WTC11 (cell line): ENCODE data around the gene TNFRSF6B. TPM values are rescaled to one million over a fixed set of nuclear protein-coding genes. Genes with fewer than 3 reads are reported as not detected.

Source experiments
- ATAC-seq: fragments of 200-7000 bp; cut with Tn5 transposase; 2 replicates; pipeline ENCODE4 v1.10.0; 2021; ENCODE audit warnings: mild to moderate bottlenecking, moderate library complexity
- CTCF ChIA-PET: fragments of 300-600 bp; sonication (Branson Sonifier 250); formaldehyde crosslinking; loops from one replicate; lab custom pipeline; 2021; ENCODE audit warnings: antibody characterized with exemption; lab: Charles Lee
- POLR2A ChIA-PET: fragments of 350-600 bp; sonication (Branson Sonifier 250); formaldehyde crosslinking; loops from one replicate; lab custom pipeline; 2021; ENCODE audit warnings: antibody characterized with exemption; lab: Charles Lee
- DNase-seq: peaks from one replicate; pipeline ENCODE4 v3.0.0; 2021; ENCODE audit warnings: low spot score
- H3K27ac Mint-ChIP-seq: 2 replicates; pipeline ENCODE4 v1.8.0; 2021; ENCODE audit warnings: mixed read lengths
- H3K27me3 Mint-ChIP-seq: 2 replicates; pipeline ENCODE4 v1.8.0; 2021; ENCODE audit warnings: low read depth, mild to moderate bottlenecking, moderate library complexity, mixed read lengths
- H3K36me3 Mint-ChIP-seq: 2 replicates; pipeline ENCODE4 v1.8.0; 2021; ENCODE audit warnings: mixed read lengths
- H3K4me1 Mint-ChIP-seq: 2 replicates; pipeline ENCODE4 v1.8.0; 2022; ENCODE audit warnings: mixed read lengths
- H3K4me3 Mint-ChIP-seq: 2 replicates; pipeline ENCODE4 v1.8.0; 2021; ENCODE audit warnings: mild to moderate bottlenecking, moderate library complexity, mixed read lengths
- H3K9me3 Mint-ChIP-seq: 2 replicates; pipeline ENCODE4 v1.8.0; 2021; ENCODE audit warnings: mixed read lengths
- CREB1 ChIP-seq: sonication (generic); formaldehyde crosslinking; IDR thresholded peaks from 2 replicates; pipeline ENCODE4 v1.8.0; 2023; ENCODE audit warnings: mild to moderate bottlenecking, missing genetic modification reagents
- IRF2 ChIP-seq: sonication (generic); formaldehyde crosslinking; IDR thresholded peaks from 2 replicates; pipeline ENCODE4 v1.8.0; 2022; ENCODE audit warnings: low read depth, missing genetic modification reagents, borderline replicate concordance
- JUN ChIP-seq: sonication (generic); formaldehyde crosslinking; IDR thresholded peaks from 2 replicates; pipeline ENCODE4 v1.8.0; 2023; ENCODE audit warnings: mild to moderate bottlenecking, missing genetic modification reagents
- KAT7 ChIP-seq: sonication (generic); formaldehyde crosslinking; IDR thresholded peaks from 2 replicates; pipeline ENCODE4 v1.8.1; 2023; ENCODE audit warnings: missing genetic modification reagents, mild to moderate bottlenecking, borderline replicate concordance
- NR1H2 ChIP-seq: sonication (generic); formaldehyde crosslinking; IDR thresholded peaks from 2 replicates; pipeline ENCODE4 v1.9.0; 2021; ENCODE audit warnings: mild to moderate bottlenecking, moderate library complexity, missing genetic modification reagents
- SMAD4 ChIP-seq: sonication (generic); formaldehyde crosslinking; IDR thresholded peaks from 2 replicates; pipeline ENCODE4 v1.8.0; 2022; ENCODE audit warnings: mild to moderate bottlenecking, missing genetic modification reagents
- ZNF219 ChIP-seq: sonication (generic); formaldehyde crosslinking; IDR thresholded peaks from 2 replicates; pipeline ENCODE4 v1.8.0; 2023; ENCODE audit warnings: missing genetic modification reagents, mild to moderate bottlenecking, borderline replicate concordance
- ZNF232 ChIP-seq: sonication (generic); formaldehyde crosslinking; IDR thresholded peaks from 2 replicates; pipeline ENCODE4 v1.8.0; 2022; ENCODE audit warnings: mild to moderate bottlenecking, missing genetic modification reagents
- total RNA-seq: library from RNA; stranded (reverse); gene quantifications from 3 replicates; pipeline ENCODE4 v1.2.3, GENCODE V29; 2021
- TF ChIP-seq, protein P1 (sequence below): sonication (generic); formaldehyde crosslinking; IDR thresholded peaks from 2 replicates; pipeline ENCODE4 v1.8.1; 2022; ENCODE audit warnings: low read depth, missing genetic modification reagents, borderline replicate concordance
- TF ChIP-seq, protein P2 (sequence below): sonication (generic); formaldehyde crosslinking; IDR thresholded peaks from 2 replicates; pipeline ENCODE4 v1.8.0; 2022; ENCODE audit warnings: mild to moderate bottlenecking, missing genetic modification reagents
- TF ChIP-seq, protein P3 (sequence below): sonication (generic); formaldehyde crosslinking; IDR thresholded peaks from 2 replicates; pipeline ENCODE4 v1.8.0; 2023; ENCODE audit warnings: missing genetic modification reagents
- TF ChIP-seq, protein P4 (sequence below): fragments of 250-450 bp; sonication (Bioruptor Pico); IDR thresholded peaks from 2 replicates; pipeline ENCODE4 v1.9.0; 2021; ENCODE audit warnings: mild to moderate bottlenecking
- TF ChIP-seq, protein P5 (sequence below): fragments of 250-450 bp; sonication (Bioruptor Pico); IDR thresholded peaks from 2 replicates; pipeline ENCODE4 v1.9.0; 2021; ENCODE audit warnings: moderate library complexity, mild to moderate bottlenecking, inconsistent platforms, borderline replicate concordance
- TF ChIP-seq, protein P6 (sequence below): sonication (generic); formaldehyde crosslinking; IDR thresholded peaks from 2 replicates; pipeline ENCODE4 v1.8.1; 2022; ENCODE audit warnings: mild to moderate bottlenecking, moderate library complexity, missing genetic modification reagents
- TF ChIP-seq, protein P7 (sequence below): sonication (generic); formaldehyde crosslinking; IDR thresholded peaks from 2 replicates; pipeline ENCODE4 v1.8.1; 2023; ENCODE audit warnings: mild to moderate bottlenecking, moderate library complexity, missing genetic modification reagents
- TF ChIP-seq, protein P8 (sequence below): sonication (generic); formaldehyde crosslinking; IDR thresholded peaks from 2 replicates; pipeline ENCODE4 v1.8.1; 2023; ENCODE audit warnings: mild to moderate bottlenecking, missing genetic modification reagents

The TNFRSF6B gene
- total RNA-seq, 1 experiment from 2014 or later, result not detected

DNA sequence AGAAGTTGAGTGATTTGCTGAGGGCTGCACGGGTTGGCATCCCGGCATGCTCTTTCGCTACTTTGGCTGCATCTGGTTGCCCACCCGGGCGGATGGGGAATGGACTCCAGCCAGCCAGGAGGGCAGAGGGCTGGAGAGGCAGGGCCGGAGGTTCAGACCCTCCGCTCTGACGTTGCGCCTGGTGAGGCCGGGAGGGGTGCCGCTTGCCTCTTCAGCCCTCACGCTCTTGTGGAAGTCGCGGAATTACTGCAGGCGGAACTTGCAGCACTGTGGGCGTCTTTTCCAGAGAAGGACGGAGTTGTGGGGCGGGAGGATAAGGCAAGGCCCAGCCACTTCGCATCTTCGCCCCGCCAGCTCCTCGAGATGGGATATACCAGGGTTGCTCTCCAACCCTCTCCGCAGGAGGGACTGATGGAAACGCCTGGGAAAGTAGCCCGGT, 37.7 kb upstream of the TNFRSF6B start:
- Mint-ChIP-seq H3K27ac (peak overlapping the region; percentile 10; the same call in 1 of the 2 replicates), H3K4me1 (peaks cover 22% of the 10 kb centered on the region), H3K36me3 (peaks cover 3% of the 10 kb centered on the region; the same call in 1 of the 2 replicates), H3K4me3 (peak overlapping the region; percentile 89), H3K27me3 (no peaks in the 10 kb centered on the region), H3K9me3 (no peaks in the 10 kb centered on the region)
- peak; percentile 8 for ATAC-seq
- POLR2A ChIA-PET, result interaction anchor here (0.6 to 1.0 kb wide), 3 partner anchors 17 to 338 kb away, joined by 3 to 17 read pairs (median 3); partner anchors contain the start of genes ARFRP1 and ZGPAT
- TF ChIP-seq, protein P1, sequence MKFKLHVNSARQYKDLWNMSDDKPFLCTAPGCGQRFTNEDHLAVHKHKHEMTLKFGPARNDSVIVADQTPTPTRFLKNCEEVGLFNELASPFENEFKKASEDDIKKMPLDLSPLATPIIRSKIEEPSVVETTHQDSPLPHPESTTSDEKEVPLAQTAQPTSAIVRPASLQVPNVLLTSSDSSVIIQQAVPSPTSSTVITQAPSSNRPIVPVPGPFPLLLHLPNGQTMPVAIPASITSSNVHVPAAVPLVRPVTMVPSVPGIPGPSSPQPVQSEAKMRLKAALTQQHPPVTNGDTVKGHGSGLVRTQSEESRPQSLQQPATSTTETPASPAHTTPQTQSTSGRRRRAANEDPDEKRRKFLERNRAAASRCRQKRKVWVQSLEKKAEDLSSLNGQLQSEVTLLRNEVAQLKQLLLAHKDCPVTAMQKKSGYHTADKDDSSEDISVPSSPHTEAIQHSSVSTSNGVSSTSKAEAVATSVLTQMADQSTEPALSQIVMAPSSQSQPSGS (CRISPR knock-in tag), result no peak
- TF ChIP-seq, protein P2, sequence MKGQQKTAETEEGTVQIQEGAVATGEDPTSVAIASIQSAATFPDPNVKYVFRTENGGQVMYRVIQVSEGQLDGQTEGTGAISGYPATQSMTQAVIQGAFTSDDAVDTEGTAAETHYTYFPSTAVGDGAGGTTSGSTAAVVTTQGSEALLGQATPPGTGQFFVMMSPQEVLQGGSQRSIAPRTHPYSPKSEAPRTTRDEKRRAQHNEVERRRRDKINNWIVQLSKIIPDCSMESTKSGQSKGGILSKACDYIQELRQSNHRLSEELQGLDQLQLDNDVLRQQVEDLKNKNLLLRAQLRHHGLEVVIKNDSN (CRISPR knock-in tag), result no peak
- TF ChIP-seq, protein P3, sequence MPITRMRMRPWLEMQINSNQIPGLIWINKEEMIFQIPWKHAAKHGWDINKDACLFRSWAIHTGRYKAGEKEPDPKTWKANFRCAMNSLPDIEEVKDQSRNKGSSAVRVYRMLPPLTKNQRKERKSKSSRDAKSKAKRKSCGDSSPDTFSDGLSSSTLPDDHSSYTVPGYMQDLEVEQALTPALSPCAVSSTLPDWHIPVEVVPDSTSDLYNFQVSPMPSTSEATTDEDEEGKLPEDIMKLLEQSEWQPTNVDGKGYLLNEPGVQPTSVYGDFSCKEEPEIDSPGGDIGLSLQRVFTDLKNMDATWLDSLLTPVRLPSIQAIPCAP (CRISPR knock-in tag), result no peak
- TF ChIP-seq, protein P4, sequence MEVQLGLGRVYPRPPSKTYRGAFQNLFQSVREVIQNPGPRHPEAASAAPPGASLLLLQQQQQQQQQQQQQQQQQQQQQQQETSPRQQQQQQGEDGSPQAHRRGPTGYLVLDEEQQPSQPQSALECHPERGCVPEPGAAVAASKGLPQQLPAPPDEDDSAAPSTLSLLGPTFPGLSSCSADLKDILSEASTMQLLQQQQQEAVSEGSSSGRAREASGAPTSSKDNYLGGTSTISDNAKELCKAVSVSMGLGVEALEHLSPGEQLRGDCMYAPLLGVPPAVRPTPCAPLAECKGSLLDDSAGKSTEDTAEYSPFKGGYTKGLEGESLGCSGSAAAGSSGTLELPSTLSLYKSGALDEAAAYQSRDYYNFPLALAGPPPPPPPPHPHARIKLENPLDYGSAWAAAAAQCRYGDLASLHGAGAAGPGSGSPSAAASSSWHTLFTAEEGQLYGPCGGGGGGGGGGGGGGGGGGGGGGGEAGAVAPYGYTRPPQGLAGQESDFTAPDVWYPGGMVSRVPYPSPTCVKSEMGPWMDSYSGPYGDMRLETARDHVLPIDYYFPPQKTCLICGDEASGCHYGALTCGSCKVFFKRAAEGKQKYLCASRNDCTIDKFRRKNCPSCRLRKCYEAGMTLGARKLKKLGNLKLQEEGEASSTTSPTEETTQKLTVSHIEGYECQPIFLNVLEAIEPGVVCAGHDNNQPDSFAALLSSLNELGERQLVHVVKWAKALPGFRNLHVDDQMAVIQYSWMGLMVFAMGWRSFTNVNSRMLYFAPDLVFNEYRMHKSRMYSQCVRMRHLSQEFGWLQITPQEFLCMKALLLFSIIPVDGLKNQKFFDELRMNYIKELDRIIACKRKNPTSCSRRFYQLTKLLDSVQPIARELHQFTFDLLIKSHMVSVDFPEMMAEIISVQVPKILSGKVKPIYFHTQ (CRISPR knock-in tag), result no peak
- TF ChIP-seq, protein P5, sequence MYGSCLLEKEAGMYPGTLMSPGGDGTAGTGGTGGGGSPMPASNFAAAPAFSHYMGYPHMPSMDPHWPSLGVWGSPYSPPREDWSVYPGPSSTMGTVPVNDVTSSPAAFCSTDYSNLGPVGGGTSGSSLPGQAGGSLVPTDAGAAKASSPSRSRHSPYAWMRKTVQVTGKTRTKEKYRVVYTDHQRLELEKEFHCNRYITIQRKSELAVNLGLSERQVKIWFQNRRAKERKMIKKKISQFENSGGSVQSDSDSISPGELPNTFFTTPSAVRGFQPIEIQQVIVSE (CRISPR knock-in tag), result no peak
- TF ChIP-seq, protein P6, sequence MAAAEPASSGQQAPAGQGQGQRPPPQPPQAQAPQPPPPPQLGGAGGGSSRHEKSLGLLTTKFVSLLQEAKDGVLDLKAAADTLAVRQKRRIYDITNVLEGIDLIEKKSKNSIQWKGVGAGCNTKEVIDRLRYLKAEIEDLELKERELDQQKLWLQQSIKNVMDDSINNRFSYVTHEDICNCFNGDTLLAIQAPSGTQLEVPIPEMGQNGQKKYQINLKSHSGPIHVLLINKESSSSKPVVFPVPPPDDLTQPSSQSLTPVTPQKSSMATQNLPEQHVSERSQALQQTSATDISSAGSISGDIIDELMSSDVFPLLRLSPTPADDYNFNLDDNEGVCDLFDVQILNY, result no peak; the same call in 1 of the 2 replicates
- TF ChIP-seq IRF2 (CRISPR knock-in tag) (no peak), ZNF219 (CRISPR knock-in tag) (no peak), NR1H2 (no peak), CREB1 (CRISPR knock-in tag) (no peak), ZNF232 (CRISPR knock-in tag) (no peak), JUN (CRISPR knock-in tag) (no peak), SMAD4 (CRISPR knock-in tag) (no peak), KAT7 (CRISPR knock-in tag) (no peak)
- TF ChIP-seq, protein P7, sequence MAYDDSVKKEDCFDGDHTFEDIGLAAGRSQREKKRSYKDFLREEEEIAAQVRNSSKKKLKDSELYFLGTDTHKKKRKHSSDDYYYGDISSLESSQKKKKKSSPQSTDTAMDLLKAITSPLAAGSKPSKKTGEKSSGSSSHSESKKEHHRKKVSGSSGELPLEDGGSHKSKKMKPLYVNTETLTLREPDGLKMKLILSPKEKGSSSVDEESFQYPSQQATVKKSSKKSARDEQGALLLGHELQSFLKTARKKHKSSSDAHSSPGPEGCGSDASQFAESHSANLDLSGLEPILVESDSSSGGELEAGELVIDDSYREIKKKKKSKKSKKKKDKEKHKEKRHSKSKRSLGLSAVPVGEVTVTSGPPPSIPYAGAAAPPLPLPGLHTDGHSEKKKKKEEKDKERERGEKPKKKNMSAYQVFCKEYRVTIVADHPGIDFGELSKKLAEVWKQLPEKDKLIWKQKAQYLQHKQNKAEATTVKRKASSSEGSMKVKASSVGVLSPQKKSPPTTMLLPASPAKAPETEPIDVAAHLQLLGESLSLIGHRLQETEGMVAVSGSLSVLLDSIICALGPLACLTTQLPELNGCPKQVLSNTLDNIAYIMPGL (CRISPR knock-in tag), result no peak
- TF ChIP-seq, protein P8, sequence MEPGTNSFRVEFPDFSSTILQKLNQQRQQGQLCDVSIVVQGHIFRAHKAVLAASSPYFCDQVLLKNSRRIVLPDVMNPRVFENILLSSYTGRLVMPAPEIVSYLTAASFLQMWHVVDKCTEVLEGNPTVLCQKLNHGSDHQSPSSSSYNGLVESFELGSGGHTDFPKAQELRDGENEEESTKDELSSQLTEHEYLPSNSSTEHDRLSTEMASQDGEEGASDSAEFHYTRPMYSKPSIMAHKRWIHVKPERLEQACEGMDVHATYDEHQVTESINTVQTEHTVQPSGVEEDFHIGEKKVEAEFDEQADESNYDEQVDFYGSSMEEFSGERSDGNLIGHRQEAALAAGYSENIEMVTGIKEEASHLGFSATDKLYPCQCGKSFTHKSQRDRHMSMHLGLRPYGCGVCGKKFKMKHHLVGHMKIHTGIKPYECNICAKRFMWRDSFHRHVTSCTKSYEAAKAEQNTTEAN, result no peak
- CTCF ChIA-PET, result interaction anchor here (0.5 to 1.6 kb wide), 9 partner anchors 13 to 322 kb away, joined by 3 to 23 read pairs (median 4); partner anchors contain the start of genes PRPF6 and TNFRSF6B
- no peak for DNase-seq
